ENCODE measurements around the gene PON1.

GRCh38 chr7:95312561-95312960, 11.8 kb downstream of the PON1 start:
- TF ChIP-seq, protein P1, sequence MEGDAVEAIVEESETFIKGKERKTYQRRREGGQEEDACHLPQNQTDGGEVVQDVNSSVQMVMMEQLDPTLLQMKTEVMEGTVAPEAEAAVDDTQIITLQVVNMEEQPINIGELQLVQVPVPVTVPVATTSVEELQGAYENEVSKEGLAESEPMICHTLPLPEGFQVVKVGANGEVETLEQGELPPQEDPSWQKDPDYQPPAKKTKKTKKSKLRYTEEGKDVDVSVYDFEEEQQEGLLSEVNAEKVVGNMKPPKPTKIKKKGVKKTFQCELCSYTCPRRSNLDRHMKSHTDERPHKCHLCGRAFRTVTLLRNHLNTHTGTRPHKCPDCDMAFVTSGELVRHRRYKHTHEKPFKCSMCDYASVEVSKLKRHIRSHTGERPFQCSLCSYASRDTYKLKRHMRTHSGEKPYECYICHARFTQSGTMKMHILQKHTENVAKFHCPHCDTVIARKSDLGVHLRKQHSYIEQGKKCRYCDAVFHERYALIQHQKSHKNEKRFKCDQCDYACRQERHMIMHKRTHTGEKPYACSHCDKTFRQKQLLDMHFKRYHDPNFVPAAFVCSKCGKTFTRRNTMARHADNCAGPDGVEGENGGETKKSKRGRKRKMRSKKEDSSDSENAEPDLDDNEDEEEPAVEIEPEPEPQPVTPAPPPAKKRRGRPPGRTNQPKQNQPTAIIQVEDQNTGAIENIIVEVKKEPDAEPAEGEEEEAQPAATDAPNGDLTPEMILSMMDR (IDR thresholded peaks at IDR 0.05; ENCODE audit: control extremely low read depth in 1 of 3, insufficient read depth in 1 of 3, low read depth in 1 of 3, low read length in 3 of 3), result no peak
- TF ChIP-seq SIX5 (IDR thresholded peaks at IDR 0.05; ENCODE audit: low read depth, low read length) (no peak), RAD21 (IDR thresholded peaks at IDR 0.05 in 1 of 2, conservative IDR thresholded peaks at IDR 0.05 in 1 of 2; ENCODE audit: low read depth in 2 of 2, low read length in 2 of 2) (no peak), CHD2 (IDR thresholded peaks at IDR 0.05; ENCODE audit: low read length) (no peak), POLR2A (IDR thresholded peaks at IDR 0.05; ENCODE audit: control extremely low read depth in 1 of 2, low read depth in 2 of 2, low read length in 2 of 2) (no peak), HDAC2 (IDR thresholded peaks at IDR 0.05; ENCODE audit: borderline replicate concordance in 1 of 2, low read depth in 2 of 2, low read length in 2 of 2) (no peak), RFX5 (IDR thresholded peaks at IDR 0.05; ENCODE audit: borderline replicate concordance, low read depth, low read length) (no peak), MAFK (IDR thresholded peaks at IDR 0.05; ENCODE audit: low read depth, low read length) (no peak)

Data from H1 (cell line).